HCT116 (cell line): Measurements from ENCODE around the gene ETS1. TPM values are rescaled to one million over a fixed set of nuclear protein-coding genes. Genes with fewer than 3 reads are reported as not detected.

Experiments used
- ATAC-seq: fragments of 200-7000 bp; cut with Tn5 transposase; 2 replicates; pipeline ENCODE4 v1.9.1; 2020; ENCODE audit warnings: mild to moderate bottlenecking, moderate library complexity
- BruUV-seq: library from RNA; stranded (reverse); fragments of 400-500 nt; replicated peaks from 2 replicates; lab custom pipeline; 2021; lab: Mats Ljungman, UMichigan
- CTCF ChIA-PET: fragments of 300-600 bp; sonication (Branson Sonifier 250); formaldehyde crosslinking; loops from one replicate; lab custom pipeline; 2021; ENCODE audit warnings: antibody characterized with exemption; lab: Charles Lee
- POLR2A ChIA-PET: fragments of 300-600, 350-600 bp; sonication (Branson Sonifier 250); formaldehyde crosslinking; loops from one replicate; lab custom pipeline; 2021; ENCODE audit warnings: antibody characterized with exemption; lab: Charles Lee
- RAD21 ChIA-PET, 2 experiments: fragments of 300-600 bp; sonication (Branson Sonifier 250); formaldehyde crosslinking; loops; one replicate each; lab custom pipeline; 2023; ENCODE audit warnings: low total read pairs in 2 of 2; ENCODE audit not compliant: uncharacterized antibody in 2 of 2, unreplicated experiment in 2 of 2, low non-redundant PET in 1 of 2; lab: Charles Lee
- DNase-seq: peaks from one replicate; pipeline ENCODE4 v3.0.0-alpha.2; 2010; ENCODE audit warnings: low read depth, low spot score
- H2AFZ ChIP-seq: fragments of 200-600 bp; shearing (Covaris generic), sonication (generic); 2 replicates; pipeline ENCODE4 v1.6.1; 2017; ENCODE audit warnings: low read depth, mixed run types, mixed read lengths, antibody characterized with exemption, low read length; ENCODE audit not compliant: poor library complexity, severe bottlenecking
- H3K27ac ChIP-seq: 2 replicates; pipeline ENCODE4 v1.5.1; 2012; ENCODE audit warnings: low read depth, low read length
- H3K27me3 ChIP-seq: fragments of 200-600 bp; sonication (generic); 2 replicates; pipeline ENCODE4 v1.6.1; 2016; ENCODE audit warnings: mixed run types, low read length, mixed read lengths; ENCODE audit not compliant: insufficient read depth
- H3K36me3 ChIP-seq, 2 experiments: fragments of 200-500 bp in 1 of 2; fragments of 200-600 bp in 1 of 2; sonication (Bioruptor generic) in 1 of 2; sonication (generic) in 1 of 2; 2 replicates each; pipeline versions ENCODE4 v1.5.1 to v1.6.1; 2014 to 2016; ENCODE audit warnings: low read length in 2 of 2, inconsistent platforms in 1 of 2, mixed read lengths in 1 of 2, mixed run types in 1 of 2; ENCODE audit not compliant: insufficient read depth in 2 of 2, control insufficient read depth in 1 of 2
- H3K4me1 ChIP-seq, 2 experiments: fragments of 200-600 bp in 1 of 2; sonication (generic) in 1 of 2; 2 replicates each; pipeline versions ENCODE4 v1.5.1 to v1.6.1; 2012 to 2017; ENCODE audit warnings: low read length in 2 of 2, inconsistent platforms in 1 of 2, mild to moderate bottlenecking in 1 of 2, mixed read lengths in 1 of 2, mixed run types in 1 of 2, moderate library complexity in 1 of 2; ENCODE audit not compliant: insufficient read depth in 2 of 2, control insufficient read depth in 1 of 2
- H3K4me2 ChIP-seq: fragments of 200-600 bp; sonication (generic); 2 replicates; pipeline ENCODE4 v1.6.1; 2017; ENCODE audit warnings: mixed run types, low read length, mixed read lengths
- H3K4me3 ChIP-seq, 2 experiments: fragments of 200-600 bp in 1 of 2; sonication (generic) in 1 of 2; replicated peaks in 1 of 2; 2 replicates each; pipeline ENCODE4 v1.5.1; 2011 to 2016; ENCODE audit warnings: low read length in 2 of 2, control low read depth in 1 of 2, low read depth in 1 of 2, mild to moderate bottlenecking in 1 of 2, mixed read lengths in 1 of 2, mixed run types in 1 of 2
- H3K79me2 ChIP-seq: fragments of 200-600 bp; sonication (generic); 2 replicates; pipeline ENCODE4 v1.6.1; 2017; ENCODE audit warnings: mild to moderate bottlenecking, mixed run types, low read length, moderate library complexity, mixed read lengths; ENCODE audit not compliant: insufficient read depth
- H3K9ac ChIP-seq: fragments of 200-600 bp; sonication (generic); 2 replicates; pipeline ENCODE4 v1.6.1; 2016; ENCODE audit warnings: low read length, mixed read lengths
- H3K9me2 ChIP-seq: fragments of 200-600 bp; sonication (generic), shearing (Covaris generic); 2 replicates; pipeline ENCODE4 v1.6.1; 2017; ENCODE audit warnings: mixed run types, mild to moderate bottlenecking, moderate library complexity; ENCODE audit not compliant: insufficient read depth
- H3K9me3 ChIP-seq, 2 experiments: fragments of 200-500 bp in 1 of 2; fragments of 200-600 bp in 1 of 2; sonication (Bioruptor generic) in 1 of 2; sonication (generic) in 1 of 2; 2 replicates each; pipeline ENCODE4 v1.6.1; 2014 to 2017; ENCODE audit warnings: low read length in 2 of 2, mixed read lengths in 2 of 2, inconsistent platforms in 1 of 2, low read depth in 1 of 2, mild to moderate bottlenecking in 1 of 2, mixed run types in 1 of 2, moderate library complexity in 1 of 2; ENCODE audit not compliant: control insufficient read depth in 1 of 2, insufficient read depth in 1 of 2
- H4K20me1 ChIP-seq: fragments of 200-600 bp; sonication (generic), shearing (Covaris generic); 2 replicates; pipeline ENCODE4 v1.6.1; 2017; ENCODE audit warnings: mixed run types, mild to moderate bottlenecking, moderate library complexity; ENCODE audit not compliant: insufficient read depth
- EZH2phosphoT487 ChIP-seq: fragments of 200-600 bp; IDR thresholded peaks from 2 replicates; pipeline ENCODE4 v1.6.1; 2018; ENCODE audit warnings: antibody characterized with exemption, borderline replicate concordance
- POLR2AphosphoS5 ChIP-seq: IDR thresholded peaks from 2 replicates; pipeline ENCODE4 v1.6.1; 2011; ENCODE audit warnings: mild to moderate bottlenecking, low read depth, low read length, moderate library complexity
- TCF7L2 ChIP-seq: IDR thresholded peaks from 2 replicates; pipeline ENCODE4 v1.7.0; 2011; ENCODE audit warnings: borderline replicate concordance, inconsistent platforms; ENCODE audit not compliant: insufficient read depth, insufficient read length; ENCODE audit errors: extremely low read depth
- YY1 ChIP-seq: IDR thresholded peaks from 2 replicates; pipeline ENCODE4 v1.6.1; 2011; ENCODE audit warnings: low read length, low read depth, moderate library complexity, mild to moderate bottlenecking; ENCODE audit not compliant: insufficient replicate concordance; ENCODE audit errors: extremely low read depth
- ZBTB33 ChIP-seq: IDR thresholded peaks from 2 replicates; pipeline ENCODE4 v1.6.1; 2011; ENCODE audit warnings: mild to moderate bottlenecking, low read length, moderate library complexity; ENCODE audit not compliant: insufficient replicate concordance; ENCODE audit errors: extremely low read depth
- intact Hi-C: fragments of 100-400 bp; cut with micrococcal nuclease; formaldehyde crosslinking; loops from 2 replicates; pipeline ENCODE4 v1.10.0; 2022
- total RNA-seq: library from RNA; stranded (reverse); gene quantifications from one replicate; pipeline ENCODE4 v1.2.1, GENCODE V29; 2021; ENCODE audit not compliant: unreplicated experiment

Gene ETS1
- total RNA-seq, 1 experiment from 2014 or later = 9.2 TPM

GRCh38 chr11:128572965-128573364, 14.4 kb downstream of the ETS1 start:
- no peak for ATAC-seq
- BruUV-seq = no TSS peak
- no peak overlapping the region for H3K4me2 ChIP-seq
- H2AFZ ChIP-seq = no peak overlapping the region
- no peak overlapping the region for H3K9ac ChIP-seq
- no peak overlapping the region for H3K4me3 ChIP-seq
- no peak overlapping the region for H3K27ac ChIP-seq
- H3K27me3 ChIP-seq = peaks cover 57% of the 10 kb centered on the region
- H4K20me1 ChIP-seq = no peaks in the 10 kb centered on the region
- ChIA-PET CTCF (no interaction called here), RAD21 (no interaction called here), POLR2A (no interaction called here)
- intact Hi-C loops = no loop called here
- no peaks in the 10 kb centered on the region for H3K4me1 ChIP-seq
- H3K36me3 ChIP-seq = no peaks in the 10 kb centered on the region
- no peak for DNase-seq
- H3K79me2 ChIP-seq = no peaks in the 10 kb centered on the region
- H3K9me2 ChIP-seq = no peaks in the 10 kb centered on the region
- H3K9me3 ChIP-seq = no peaks in the 10 kb centered on the region
- TF ChIP-seq ZBTB33 = no peak

- Histone ChIP-seq H3K9ac (no peak overlapping the region), H3K9me3 (no peaks in the 10 kb centered on the region), H3K4me1 (no peaks in the 10 kb centered on the region), H3K27ac (no peak overlapping the region), H3K9me2 (no peaks in the 10 kb centered on the region), H3K27me3 (peaks cover 40% of the 10 kb centered on the region), H3K36me3 (no peaks in the 10 kb centered on the region), H4K20me1 (no peaks in the 10 kb centered on the region), H3K4me3 (no peak overlapping the region), H3K79me2 (no peaks in the 10 kb centered on the region), H3K4me2 (no peak overlapping the region), H2AFZ (no peak overlapping the region)
- TF ChIP-seq POLR2AphosphoS5 (no peak), YY1 (no peak), TCF7L2 (no peak), EZH2phosphoT487 (no peak)
- ATAC-seq = no peak
- RAD21 ChIA-PET = no interaction called here
- intact Hi-C loops = no loop called here
- no peak for DNase-seq
- POLR2A ChIA-PET = no interaction called here
- no TSS peak for BruUV-seq
- CTCF ChIA-PET = no interaction called here
Observed at GRCh38 chr11:128570632-128571031, 16.7 kb downstream of the ETS1 start.
